Erythroblast (primary cell): Measurements from ENCODE around the gene TOR1AIP2.

Experiments used
- GATA1 ChIP-seq: IDR thresholded peaks from 2 replicates; pipeline ENCODE4 v1.6.1; 2011; ENCODE audit warnings: low read depth, mild to moderate bottlenecking, control low read depth, low read length, moderate library complexity
- POLR2A ChIP-seq: IDR thresholded peaks from 2 replicates; pipeline ENCODE4 v1.6.1; 2011; ENCODE audit warnings: mild to moderate bottlenecking, low read length

DNA sequence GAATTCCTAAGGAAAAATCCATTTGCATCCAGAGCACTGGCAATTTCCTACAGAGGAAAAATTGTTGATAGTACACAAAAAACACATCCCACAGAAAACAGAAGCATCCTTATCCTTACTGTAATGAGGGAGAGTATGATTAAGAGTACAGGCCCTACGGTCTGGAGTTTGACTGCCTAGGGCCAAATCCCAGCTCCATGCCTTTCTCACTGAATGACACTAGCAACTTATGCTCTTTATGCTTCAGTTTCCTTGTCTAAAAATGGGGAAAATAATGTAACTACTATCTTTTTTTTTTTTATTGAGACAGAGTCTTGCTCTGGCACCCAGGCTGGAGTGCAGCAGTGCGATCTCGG is 49.2 kb upstream of the TOR1AIP2 start:
- TF ChIP-seq POLR2A (no peak), GATA1 (no peak)
